HG02840 (cell line): ENCODE measurements around the gene SLC1A7.

ENCODE experiments used
- ATAC-seq: cut with Tn5 transposase; IDR thresholded peaks from one replicate; pipeline ENCODE4 v1.9.1; 2021; ENCODE audit warnings: mild to moderate bottlenecking, moderate library complexity, moderate number of reproducible peaks; ENCODE audit not compliant: unreplicated experiment, low FRiP score

The SLC1A7 gene

DNA sequence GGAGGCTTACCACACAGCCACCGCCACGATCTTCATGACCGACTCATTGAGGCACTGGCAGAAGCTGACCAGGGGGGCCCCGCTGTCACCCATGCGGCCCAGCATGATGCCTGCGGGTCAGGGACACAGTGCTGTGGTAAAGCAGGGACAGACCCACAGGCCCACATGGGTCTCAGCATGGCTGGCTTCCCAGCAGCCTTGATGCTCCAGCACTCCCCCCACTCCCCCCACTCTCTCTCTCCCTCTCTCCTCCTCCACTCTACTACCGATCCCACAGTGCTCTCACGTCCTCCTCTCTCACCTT, 49.0 kb downstream of the SLC1A7 start:
- no peak for ATAC-seq

DNA sequence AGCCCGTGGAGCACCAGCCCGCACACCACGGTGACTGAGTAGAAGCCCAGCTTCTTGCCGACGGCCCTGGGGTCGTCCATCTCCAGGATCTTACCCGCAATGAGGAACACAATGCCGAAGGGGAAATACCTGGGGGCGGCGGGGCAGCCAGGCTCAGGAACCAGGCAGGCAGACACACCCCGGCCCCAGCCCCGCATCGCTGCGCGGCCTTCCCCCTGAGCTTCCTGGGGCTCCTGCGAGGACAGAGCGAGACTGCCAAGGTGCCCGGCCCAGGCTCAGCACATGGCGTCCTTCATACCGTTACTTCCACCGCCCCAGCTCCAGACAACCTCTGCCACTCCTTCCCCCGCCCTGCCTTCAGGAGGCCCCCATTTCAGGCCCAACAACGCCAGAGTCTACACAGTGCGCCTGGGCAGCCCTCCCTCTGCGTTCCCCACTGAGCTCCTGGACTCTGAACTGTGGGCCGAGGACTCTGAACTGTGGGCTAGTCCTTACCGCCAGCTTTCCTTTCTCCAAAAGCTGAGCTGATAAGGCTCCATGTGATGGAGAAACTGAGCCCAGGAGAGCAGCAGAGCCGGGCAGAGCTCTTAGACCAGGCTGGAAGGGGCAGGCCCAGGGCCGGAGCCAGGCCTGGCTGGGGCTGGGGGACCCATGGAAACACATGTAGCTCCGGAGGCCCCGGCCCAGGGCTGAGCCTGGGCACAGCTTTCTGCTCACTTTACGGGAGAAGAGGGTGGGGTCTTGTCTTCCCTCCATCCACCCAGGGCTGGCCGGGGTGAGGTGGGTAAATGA, 49.6 kb downstream of the SLC1A7 start:
- ATAC-seq = no peak

DNA sequence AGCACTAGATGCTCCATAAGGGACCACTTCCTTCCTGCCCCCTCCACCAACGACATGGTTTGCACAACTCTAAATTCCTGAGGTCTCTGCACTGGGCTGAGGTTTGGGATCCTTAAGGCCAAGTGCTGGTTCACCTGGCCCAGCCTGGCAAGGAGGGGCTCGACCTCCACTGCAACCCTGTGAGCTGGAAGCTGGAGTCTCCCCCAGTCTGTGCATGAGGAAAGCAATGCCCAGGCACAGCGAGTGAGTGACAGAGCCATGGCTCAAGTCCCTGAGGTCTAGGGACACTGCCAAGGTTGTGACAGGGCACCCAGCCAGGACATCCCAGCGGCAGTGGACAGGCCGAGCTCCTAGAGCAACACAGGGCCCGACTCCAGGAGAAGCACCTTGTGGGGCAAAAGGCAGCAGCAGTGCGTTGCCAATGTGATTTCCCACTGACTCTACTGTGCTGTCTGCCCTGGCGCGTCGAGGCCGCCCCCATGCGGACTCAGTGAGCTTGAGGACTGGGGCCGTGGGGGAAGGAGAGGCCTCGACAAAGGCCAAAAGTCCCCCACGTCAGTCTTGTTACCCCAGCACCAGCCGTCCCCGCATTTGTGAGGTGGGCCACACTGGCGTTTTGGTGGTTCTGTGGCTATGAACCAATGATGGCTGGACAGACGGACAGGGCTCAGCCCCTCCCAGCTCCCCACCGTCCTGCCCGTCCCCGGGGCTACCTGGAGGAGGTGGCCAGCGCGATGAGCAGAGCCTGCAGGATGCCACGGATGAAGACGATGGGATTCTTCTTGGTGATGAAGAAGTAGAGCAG, 50.4 kb downstream of the SLC1A7 start:
- no peak for ATAC-seq

DNA sequence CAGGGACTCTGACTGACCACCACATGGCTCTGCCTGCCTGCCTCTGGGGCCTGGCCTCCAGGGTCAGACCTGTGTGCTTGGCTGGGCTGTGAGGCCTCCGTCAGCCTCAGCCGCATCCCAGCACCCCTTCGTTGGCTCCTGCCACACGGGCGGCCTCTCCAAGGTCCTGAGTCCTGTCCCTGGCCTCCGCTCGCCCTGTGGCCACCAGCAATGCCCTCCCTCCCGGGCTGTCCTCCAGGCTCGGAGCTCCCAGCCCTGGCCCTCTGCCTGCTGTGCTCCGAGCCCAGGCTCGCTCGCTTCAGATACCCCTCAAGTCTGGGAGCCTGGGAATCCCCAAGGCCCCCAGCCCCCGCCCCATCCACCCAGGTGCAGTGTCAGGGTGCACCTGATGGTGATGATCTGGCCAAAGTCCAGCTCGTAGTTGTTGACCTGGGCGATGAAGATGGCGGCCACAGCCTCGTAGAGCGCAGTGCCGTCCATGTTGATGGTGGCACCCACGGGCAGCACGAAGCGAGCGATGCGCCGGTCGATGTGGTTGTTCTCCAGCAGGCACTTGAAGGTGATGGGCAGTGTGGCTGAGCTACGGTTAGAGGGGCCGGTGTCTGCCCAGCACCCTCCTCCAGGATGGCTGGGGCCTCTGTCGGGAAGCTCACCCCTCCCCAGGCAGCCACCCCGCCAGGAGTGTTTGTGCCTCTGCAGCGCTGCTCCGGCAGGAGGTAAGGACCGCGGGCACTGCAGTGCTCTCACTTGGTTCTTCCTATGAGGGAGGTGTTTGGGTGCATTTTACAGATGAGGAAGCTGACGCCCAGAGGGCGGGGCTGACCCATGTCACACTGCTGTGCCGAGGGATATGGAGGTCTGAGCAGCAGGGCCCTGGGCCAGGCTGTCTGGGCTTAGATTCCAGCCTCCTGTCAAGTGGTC, 52.0 kb downstream of the SLC1A7 start:
- no peak for ATAC-seq

DNA sequence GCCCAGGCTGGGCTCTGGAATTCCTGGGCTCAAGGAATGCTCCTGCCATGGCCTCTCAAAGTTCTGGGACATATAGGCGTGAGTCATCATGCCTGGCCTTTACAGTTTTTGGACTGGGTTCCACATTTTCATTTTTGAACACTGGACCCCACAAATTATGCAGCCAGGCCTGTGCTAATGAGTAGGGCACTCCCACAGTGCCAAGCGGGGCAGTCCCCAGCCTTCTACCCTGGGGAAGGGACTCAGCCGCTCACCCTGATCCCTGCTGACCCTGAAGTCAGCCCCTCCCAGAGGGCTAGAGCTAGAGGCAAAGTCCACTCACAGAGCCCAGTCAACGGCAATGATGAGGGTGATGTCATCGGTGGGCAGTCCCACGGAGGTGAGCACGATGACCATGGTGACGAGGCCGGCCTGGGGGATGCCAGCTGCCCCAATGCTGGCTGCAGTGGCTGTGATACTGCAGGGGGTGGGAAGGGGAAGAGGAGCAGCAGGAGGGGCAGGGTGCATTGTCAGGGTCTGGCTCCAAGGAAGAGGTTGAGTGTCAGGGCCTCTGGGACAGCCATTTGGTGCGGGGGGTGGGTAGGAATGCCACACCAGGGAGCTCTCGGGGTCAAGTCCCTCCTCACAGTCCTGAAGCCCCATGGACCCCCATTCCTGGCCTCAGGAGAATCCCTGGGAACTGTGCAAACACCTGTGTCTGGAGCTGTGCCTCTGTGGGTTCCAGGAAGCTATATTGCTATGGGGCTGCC, 52.8 kb downstream of the SLC1A7 start:
- no peak for ATAC-seq

DNA sequence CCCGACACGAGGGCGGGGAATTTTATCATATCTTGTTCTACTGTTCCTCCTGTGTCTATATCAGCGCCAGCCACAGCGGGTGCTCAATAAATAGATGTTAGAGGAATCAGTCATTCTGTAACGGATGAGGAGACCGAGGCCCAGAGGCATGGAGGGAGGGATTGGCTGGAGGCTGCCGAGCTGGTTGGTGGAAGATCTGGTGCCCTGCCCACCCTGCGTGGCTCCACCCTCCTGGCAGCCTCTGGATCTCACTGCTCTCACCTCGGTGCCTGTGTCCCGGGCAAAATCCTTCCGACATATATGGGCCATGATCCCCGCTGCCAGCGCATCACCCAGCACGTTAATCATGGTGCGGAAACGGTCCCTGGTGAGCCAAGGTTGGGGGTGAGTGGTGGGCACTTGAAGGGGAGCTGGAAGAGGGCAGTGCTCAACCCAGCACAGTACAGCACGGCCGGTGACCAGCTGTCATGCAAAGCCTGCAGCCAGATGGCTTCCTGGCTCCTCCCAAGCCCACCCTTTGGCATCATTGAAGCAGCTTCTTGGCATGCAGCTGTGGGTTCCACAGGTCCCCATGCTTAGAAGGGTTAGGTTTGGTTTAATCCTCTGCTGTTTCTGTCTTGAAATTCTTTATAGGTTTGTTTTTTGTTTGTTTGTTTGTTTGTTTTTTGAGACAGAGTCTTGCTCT, 53.7 kb downstream of the SLC1A7 start:
- ATAC-seq = no peak

DNA sequence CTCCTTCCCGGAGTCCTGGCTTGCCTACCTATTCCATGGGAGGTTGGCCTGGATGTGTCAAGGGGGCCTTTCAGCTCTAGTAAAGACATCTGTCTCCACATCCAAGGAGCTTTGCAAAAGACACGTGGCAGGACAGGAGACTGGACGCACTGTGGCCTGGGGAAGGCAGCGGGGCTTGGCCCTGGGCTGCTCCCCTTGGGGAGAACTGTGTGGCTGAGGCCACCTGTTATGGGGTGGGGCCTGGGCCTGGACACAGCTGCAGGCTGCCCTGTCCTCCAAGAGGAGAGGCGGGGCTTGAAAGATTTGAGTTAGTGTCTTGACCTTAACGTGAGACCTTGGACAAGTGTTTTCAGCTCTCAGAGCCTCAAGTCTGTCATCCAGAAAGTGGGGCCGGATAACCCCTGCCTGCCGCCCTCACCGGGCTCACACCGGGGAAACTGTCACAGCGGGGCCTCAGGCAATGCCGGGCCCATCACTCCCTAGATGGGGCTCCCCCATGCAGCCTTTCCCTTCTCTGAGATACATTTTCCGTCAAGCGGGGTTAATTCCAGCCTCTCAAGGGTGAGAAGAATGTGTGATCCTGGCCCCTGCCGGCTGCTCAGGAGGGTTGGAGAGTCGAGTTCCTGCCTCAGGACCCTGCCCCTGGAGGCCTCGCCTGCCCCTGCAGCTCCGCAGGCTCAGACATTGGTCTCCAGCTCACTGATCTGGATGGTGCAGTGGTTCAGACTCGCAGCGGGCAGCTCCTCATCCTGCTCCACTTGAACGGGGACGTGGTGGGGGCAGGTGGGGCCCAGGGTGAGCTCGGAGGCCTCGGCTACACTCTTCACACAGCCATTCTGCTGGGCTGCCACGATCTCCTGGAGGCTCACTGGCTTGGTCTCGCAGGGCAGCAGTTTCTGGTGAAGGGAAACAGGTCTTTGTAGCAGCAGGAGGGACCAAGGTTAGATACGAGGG, 54.8 kb downstream of the SLC1A7 start:
- ATAC-seq = no peak

DNA sequence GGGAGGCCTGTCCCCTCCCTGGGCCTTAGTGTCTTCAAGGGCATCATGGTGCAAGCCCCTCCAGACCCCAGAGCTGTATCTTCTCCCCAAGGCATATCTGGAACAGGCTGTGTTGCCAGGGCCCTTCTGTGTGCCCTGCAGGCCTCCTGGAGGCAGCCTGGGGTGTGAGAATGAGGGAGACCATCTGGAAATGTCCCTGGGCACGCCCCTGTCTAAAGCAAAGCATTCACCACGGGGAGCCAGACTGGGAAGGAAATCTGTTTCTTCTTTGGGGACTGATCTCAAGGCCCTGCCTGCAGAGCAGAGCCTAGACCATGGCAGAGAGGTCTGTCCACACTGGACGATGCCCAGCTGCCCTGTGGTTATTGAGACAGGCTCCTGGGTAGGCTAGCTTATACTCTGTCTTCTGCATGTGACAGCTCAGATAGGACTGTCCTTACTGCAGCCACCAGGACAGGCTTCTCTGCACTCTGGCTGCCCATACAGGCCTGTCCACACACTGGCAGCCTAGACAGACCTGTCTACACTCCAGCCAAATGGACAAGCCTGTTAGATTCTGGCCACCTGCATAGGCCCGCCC, 55.9 kb downstream of the SLC1A7 start:
- no peak for ATAC-seq

DNA sequence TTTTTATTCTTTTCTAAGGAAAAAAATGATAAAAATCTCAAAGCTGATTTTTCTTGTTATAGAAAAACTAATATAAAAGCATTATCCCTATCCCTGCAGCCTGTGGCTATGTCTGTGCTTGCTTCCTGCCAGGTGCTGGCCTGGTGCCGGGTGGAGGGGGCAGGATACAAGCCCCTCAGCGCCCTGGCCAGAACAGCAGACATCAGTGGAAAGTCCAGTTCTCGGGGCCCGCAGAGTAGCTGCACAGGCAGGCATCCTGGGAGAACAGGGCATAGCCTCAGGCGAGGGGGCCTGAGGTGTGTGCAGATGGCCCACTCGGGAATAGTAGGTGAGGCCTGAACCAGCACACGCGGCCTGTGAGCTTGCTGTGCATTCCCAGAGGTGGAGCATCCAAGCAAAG, 57.0 kb downstream of the SLC1A7 start:
- ATAC-seq = no peak

DNA sequence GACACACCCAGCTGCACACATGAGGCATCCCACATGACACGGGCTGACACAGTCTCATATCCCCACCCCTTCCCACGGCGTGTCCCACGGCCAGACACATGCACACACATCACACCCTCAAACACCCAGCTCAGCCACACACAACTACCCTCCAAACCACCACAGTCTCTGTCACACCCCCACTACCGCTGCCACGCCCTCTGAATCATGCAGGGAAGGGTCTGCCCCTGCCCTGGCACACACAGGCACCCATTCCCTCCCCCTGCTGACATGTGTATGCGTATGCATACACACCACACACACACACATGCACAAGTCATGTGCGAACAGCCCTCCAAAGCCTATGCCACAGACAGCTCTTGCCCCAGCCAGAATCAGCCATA, 57.9 kb downstream of the SLC1A7 start:
- no peak for ATAC-seq

DNA sequence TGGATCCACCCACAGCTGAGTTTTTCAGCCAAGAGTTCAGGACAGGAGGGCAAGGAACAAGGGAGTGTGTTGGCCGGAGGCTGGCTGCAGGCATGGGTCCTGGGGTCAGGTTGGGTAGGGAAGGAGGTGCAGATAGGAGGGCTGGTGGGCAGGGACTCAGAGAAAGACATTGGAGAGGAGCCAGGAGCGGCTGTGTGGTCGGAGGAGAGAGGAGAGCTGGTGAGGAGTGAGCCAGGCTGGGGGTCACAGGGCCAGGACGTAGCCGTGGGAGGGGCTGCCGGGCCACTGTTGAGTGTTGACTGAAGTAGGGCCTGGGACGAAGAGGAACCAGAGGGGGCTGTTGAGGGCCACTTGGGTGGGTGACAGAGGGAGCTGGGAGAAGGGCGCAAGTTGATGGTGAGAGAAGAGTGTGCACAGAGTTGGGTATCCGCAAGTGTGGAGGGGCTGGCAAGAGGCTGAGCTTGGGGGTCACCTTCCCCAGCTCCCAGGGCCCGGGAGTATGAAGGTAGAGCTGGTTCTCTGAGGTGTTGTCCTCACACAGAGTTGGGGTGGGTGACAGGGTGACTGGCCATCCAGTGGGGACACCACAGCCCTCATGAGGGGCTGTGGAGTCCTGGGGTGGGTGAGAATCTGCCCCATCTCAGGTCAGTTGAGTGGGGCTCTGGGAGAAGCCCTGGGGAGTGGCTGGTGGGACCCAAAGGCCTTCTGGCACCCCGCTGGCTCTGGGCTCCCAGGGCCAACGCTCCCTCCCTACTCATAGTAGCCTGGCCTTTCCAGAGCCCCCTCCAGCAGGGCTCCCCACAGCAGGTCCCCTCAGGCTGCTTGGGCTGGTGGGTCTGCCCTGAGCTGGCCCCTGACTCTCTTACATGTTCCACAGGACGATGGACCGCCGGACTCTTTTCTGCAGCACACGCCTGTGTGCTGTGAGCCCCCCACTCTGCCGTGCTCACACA, 58.5 kb downstream of the SLC1A7 start:
- no peak for ATAC-seq

DNA sequence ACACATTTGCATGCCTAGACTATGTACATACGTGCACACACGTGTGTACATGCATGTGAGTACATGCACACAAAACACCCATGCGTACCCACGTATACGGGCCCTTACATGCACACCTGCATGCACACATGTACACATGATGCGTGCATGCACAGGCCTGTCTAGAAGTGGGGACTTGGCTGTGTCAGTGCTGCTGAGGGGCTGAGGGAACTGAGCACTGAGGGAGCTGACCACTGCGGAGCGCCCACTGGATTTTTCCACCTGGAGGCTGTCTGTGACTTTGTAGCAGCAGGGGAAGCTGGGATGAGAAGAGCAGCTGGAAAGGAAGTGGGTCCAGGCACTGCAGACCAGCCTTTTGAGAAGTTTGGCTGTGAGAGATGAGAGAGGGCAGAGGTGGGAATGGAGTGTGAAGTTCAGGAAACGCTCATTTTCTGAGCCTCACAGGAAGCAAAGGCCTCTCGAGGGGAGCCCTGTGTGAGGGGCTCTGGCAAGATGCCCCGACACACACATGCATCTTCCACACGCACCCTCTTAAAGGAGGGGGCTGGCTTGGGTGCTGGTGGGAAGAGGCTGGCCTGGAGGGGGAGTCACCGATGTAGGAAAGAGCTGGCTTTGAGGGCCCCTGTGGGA, 59.5 kb downstream of the SLC1A7 start:
- ATAC-seq = no peak

DNA sequence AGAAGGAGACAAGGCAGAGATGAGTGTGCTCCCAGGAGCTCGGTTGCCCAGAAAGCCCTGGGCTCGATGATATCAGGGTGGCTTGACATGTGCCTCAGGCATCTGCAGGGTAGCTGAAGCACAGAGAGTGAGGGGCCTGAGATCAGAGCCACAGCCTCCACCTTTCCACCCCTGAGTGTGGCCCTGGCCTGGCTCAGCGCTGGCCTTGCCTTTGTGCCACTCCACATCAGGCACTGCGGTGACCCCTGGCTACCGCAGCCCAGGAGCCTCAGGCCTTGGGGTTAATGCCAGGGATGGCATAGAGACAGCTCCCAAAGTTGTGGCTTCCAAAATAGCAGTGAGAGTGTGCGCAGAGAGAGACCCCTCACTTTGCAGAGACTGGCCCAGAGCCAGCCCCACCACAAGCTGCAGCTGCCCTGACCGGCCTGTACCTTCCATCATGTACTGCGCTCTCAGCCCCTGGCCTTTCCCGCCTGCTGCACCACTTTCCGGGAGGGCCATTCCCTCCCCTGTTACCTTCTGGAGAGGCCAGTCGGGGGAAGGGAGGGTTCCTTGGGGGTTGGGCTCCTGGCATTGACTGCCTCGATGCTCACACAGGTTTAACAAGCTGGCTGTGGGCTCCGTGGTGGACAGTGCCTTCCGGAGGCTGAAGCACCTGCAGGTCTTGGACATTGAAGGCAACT, 60.9 kb downstream of the SLC1A7 start:
- ATAC-seq = no peak

DNA sequence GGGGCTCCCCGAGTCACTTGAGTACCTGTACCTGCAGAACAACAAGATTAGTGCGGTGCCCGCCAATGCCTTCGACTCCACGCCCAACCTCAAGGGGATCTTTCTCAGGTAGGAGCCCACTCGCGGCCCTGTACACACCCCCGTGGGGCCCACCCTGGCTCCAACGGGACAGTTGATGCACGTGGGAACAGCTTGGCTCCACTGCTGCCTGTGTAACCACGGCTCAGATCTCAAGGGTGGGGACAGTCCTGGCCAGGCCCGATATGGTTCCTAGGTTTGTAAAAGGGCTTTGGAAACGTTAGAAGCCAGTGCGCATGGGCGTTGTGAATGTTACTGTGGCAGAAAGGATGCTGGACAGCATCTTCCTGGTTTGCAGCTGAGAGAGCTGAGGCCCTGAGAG, 61.7 kb downstream of the SLC1A7 start:
- no peak for ATAC-seq

DNA sequence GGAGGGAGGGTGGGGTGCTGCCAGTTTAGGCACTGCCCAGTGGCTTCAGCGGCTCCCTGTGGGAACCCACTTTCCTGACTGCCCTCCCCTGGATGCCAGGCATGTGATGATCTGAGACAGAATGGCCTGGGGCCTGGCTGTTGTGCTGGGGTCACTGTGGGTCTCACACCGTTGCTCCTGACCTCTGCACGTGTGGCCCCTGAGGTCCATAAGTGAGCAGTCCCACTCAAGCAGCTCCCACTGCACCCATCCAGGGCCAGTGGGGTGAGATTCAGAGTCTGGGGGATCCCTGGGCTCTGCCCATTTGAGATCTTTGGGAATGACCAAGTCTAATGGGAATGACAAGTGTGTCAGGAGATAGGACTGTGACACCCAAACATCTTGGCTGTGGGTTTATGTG, 62.4 kb downstream of the SLC1A7 start:
- no peak for ATAC-seq

DNA sequence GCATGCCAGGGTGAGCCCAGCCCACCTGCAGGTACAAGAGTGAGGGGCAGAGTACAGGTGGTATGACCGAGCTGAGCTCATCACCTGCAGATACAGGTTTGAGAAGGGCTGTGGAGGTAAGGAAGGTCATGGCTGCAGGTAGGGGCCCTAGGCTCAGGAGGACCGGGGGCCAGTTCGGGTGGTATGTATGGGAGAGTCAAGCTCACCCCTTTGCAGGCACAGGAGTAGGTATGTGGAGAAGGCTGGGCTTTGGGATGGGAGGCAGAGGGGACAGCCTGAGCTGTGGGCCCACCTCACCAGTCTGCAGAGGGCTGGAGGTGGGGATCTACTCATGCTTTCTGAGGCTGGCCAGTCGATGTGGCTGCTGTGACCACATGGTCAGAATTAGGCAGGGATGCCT, 63.2 kb downstream of the SLC1A7 start:
- no peak for ATAC-seq
